Cardiac muscle cell (in vitro differentiated cells and primary cell): ENCODE data around the gene GUCY1B1. TPM values are rescaled to one million over a fixed set of nuclear protein-coding genes. Genes with fewer than 3 reads are reported as not detected.

Experiments used
- DNase-seq, 2 donors: peaks; one replicate each; pipeline versions ENCODE4 v3.0.0 to v3.0.0-alpha.2; 2010 to 2017; ENCODE audit warnings: low read depth in 1 of 2, low spot score in 1 of 2
- H3K27ac ChIP-seq: fragments of 200-600 bp; sonication (generic); 2 replicates; pipeline ENCODE4 v1.5.1; 2016
- H3K27me3 ChIP-seq: fragments of 200-600 bp; sonication (generic); 2 replicates; pipeline ENCODE4 v1.6.0; 2016; ENCODE audit warnings: control low read depth
- H3K36me3 ChIP-seq: fragments of 200-600 bp; sonication (generic); 2 replicates; pipeline ENCODE4 v1.5.1; 2016; ENCODE audit warnings: control low read depth
- H3K4me1 ChIP-seq: fragments of 200-600 bp; sonication (generic); 2 replicates; pipeline ENCODE4 v1.8.1; 2017; ENCODE audit warnings: low read depth, mild to moderate bottlenecking, mixed run types
- H3K4me3 ChIP-seq: fragments of 200-600 bp; sonication (generic); 2 replicates; pipeline ENCODE4 v1.5.1; 2016; ENCODE audit warnings: mild to moderate bottlenecking
- H3K9me3 ChIP-seq: fragments of 200-600 bp; sonication (generic); 2 replicates; pipeline ENCODE4 v1.5.1; 2017; ENCODE audit warnings: low read depth, mild to moderate bottlenecking, control low read depth
- polyA plus RNA-seq: library from polyadenylated mRNA; unstranded; fragments of >200 nt; fragmentation: Nextera tagmentation; extraction: Ambion mirVana; gene quantifications from 2 replicates; pipeline ENCODE4 v1.2.1, GENCODE V29; 2016
- total RNA-seq: library from RNA; depleted of rRNA; stranded (reverse); fragments of >200 nt; gene quantifications from 2 replicates; pipeline ENCODE4 v1.2.3, GENCODE V29; 2016
- TF ChIP-seq, protein P1 (sequence below): IDR thresholded peaks from 2 replicates; pipeline ENCODE4 v1.5.1; 2012; ENCODE audit warnings: low read depth, mild to moderate bottlenecking, low read length

The GUCY1B1 gene
- total and polyA plus RNA-seq, 2 experiments from 2014 or later, result 19.1 to 26.6 TPM

GRCh38 chr4:155822572-155822971 is 63.8 kb downstream of the GUCY1B1 start:
- no peak overlapping the region for H3K4me3 ChIP-seq
- no peak for DNase-seq
- H3K27me3 ChIP-seq, result no peaks in the 10 kb centered on the region
- no peaks in the 10 kb centered on the region for H3K9me3 ChIP-seq
- TF ChIP-seq, protein P1, sequence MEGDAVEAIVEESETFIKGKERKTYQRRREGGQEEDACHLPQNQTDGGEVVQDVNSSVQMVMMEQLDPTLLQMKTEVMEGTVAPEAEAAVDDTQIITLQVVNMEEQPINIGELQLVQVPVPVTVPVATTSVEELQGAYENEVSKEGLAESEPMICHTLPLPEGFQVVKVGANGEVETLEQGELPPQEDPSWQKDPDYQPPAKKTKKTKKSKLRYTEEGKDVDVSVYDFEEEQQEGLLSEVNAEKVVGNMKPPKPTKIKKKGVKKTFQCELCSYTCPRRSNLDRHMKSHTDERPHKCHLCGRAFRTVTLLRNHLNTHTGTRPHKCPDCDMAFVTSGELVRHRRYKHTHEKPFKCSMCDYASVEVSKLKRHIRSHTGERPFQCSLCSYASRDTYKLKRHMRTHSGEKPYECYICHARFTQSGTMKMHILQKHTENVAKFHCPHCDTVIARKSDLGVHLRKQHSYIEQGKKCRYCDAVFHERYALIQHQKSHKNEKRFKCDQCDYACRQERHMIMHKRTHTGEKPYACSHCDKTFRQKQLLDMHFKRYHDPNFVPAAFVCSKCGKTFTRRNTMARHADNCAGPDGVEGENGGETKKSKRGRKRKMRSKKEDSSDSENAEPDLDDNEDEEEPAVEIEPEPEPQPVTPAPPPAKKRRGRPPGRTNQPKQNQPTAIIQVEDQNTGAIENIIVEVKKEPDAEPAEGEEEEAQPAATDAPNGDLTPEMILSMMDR, result no peak
- no peaks in the 10 kb centered on the region for H3K36me3 ChIP-seq
- H3K4me1 ChIP-seq, result no peaks in the 10 kb centered on the region
- no peak overlapping the region for H3K27ac ChIP-seq

DNA sequence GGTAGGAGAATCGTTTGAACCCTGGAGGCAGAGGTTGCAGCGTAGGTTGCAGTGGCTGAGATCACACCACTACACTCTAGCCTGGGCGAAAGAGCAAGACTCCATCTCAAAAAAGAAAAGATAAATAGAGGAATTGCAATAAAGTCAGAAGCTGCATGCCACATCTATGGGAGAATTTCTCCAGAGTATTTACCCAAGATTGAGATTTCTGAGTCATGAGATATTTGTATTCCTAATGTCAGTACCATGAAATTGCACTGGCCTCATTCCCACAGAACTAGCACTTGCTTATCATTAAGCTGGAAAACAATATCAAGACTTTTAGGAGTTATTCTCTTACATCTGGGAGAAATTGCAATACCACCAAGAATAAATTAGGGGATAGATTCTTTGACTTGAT is 69.8 kb downstream of the GUCY1B1 start:
- H3K27me3 ChIP-seq, result no peaks in the 10 kb centered on the region
- no peak for DNase-seq
- no peaks in the 10 kb centered on the region for H3K36me3 ChIP-seq
- no peaks in the 10 kb centered on the region for H3K9me3 ChIP-seq
- no peak overlapping the region for H3K4me3 ChIP-seq
- TF ChIP-seq, protein P1, result no peak
- no peaks in the 10 kb centered on the region for H3K4me1 ChIP-seq
- no peak overlapping the region for H3K27ac ChIP-seq

DNA sequence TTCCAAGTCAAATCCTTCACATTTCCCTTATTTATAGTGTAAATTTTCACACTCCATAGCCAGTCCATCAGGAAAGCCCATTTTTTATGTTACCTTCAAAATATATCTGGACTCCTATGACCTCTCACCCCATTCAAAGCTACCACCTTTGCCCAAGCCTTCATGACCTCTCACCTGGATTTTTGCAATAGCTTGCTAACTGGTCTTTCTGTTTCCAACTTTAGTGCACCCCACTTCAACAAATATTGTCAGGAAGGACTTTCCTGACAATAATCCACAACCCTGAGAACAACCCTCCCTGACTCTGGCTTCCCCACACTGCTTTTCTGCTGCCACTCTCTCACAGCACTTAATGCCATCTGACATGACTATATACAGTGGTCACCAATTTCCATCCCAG is 73.8 kb downstream of the GUCY1B1 start:
- H3K27ac ChIP-seq, result no peak overlapping the region
- H3K4me1 ChIP-seq, result no peaks in the 10 kb centered on the region
- no peaks in the 10 kb centered on the region for H3K27me3 ChIP-seq
- H3K4me3 ChIP-seq, result no peak overlapping the region
- TF ChIP-seq, protein P1, result no peak
- no peaks in the 10 kb centered on the region for H3K36me3 ChIP-seq
- DNase-seq, result no peak
- no peaks in the 10 kb centered on the region for H3K9me3 ChIP-seq

GRCh38 chr4:155837203-155837796 is 78.5 kb downstream of the GUCY1B1 start:
- TF ChIP-seq, protein P1, result no peak
- H3K27ac ChIP-seq, result no peak overlapping the region
- H3K9me3 ChIP-seq, result no peaks in the 10 kb centered on the region
- H3K27me3 ChIP-seq, result no peaks in the 10 kb centered on the region
- H3K4me1 ChIP-seq, result no peaks in the 10 kb centered on the region
- DNase-seq, result no peak
- no peak overlapping the region for H3K4me3 ChIP-seq
- H3K36me3 ChIP-seq, result no peaks in the 10 kb centered on the region

DNA sequence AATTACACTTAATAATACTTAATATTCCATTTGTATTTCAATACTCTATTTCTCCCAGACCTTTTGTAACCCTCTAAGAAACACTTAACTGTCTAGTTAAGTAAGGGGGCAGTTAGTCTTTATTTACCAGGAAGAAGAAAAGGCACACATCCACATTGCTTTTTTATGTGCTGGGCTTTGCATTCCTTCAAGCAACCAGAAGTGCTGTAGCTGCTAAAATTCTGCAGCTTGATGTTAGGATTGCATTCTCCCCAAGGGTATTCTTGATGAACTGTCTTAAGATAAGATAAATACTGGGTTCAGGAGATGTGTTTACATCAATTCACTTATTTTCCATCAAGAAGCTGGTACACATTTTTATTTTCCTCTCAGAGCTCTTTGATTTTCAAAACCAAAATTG is 83.3 kb downstream of the GUCY1B1 start:
- Histone ChIP-seq H3K27ac (no peak overlapping the region), H3K4me1 (no peaks in the 10 kb centered on the region), H3K9me3 (no peaks in the 10 kb centered on the region), H3K4me3 (no peak overlapping the region), H3K27me3 (no peaks in the 10 kb centered on the region), H3K36me3 (no peaks in the 10 kb centered on the region)
- no peak for DNase-seq
- TF ChIP-seq, protein P1, result no peak
